Measurements from ENCODE around the gene HS3ST4.
"Not testable (repeated sequence)": the region's sequence is repeated elsewhere in the genome, so short reads cannot be mapped to it uniquely, and the experiment has no call there.

DNA sequence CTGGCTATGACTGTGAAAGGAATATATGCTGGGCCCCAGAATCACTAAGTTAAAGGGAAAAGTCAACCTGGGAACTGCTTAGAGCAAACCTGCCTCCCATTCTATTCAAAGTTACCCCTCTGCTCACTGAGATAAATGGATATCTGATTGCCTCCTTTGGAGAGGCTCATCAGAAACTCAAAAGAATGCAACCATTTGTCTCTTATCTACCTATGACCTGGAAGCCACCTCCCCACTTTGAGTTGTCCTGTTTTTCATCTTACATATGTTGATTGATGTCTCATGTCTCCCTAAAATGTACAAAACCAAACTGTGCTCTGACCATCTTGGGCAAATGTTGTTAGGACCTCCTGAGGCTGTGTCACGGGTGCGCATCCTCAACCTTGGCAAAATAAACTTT lies 84.5 kb downstream of the HS3ST4 start:
- TF ChIP-seq, protein P1, sequence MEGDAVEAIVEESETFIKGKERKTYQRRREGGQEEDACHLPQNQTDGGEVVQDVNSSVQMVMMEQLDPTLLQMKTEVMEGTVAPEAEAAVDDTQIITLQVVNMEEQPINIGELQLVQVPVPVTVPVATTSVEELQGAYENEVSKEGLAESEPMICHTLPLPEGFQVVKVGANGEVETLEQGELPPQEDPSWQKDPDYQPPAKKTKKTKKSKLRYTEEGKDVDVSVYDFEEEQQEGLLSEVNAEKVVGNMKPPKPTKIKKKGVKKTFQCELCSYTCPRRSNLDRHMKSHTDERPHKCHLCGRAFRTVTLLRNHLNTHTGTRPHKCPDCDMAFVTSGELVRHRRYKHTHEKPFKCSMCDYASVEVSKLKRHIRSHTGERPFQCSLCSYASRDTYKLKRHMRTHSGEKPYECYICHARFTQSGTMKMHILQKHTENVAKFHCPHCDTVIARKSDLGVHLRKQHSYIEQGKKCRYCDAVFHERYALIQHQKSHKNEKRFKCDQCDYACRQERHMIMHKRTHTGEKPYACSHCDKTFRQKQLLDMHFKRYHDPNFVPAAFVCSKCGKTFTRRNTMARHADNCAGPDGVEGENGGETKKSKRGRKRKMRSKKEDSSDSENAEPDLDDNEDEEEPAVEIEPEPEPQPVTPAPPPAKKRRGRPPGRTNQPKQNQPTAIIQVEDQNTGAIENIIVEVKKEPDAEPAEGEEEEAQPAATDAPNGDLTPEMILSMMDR (IDR thresholded peaks at IDR 0.05; ENCODE audit: insufficient read depth, low read depth, low read length): not testable (repeated sequence)
- not testable (repeated sequence) for TF ChIP-seq EZH2 (IDR thresholded peaks at IDR 0.05; ENCODE audit: insufficient read depth, low read length)

All from astrocyte (in vitro differentiated cells and primary cell).